Measurements from ENCODE around the gene EMC1.

The EMC1 gene

GRCh38 chr1:19177811-19178210 is 73.5 kb downstream of the EMC1 start:
- H3K9me3 ChIP-seq (ENCODE audit: control insufficient read depth, low read length): no peaks in the 10 kb centered on the region
- no peaks in the 10 kb centered on the region for H3K4me1 ChIP-seq (ENCODE audit: control insufficient read depth, insufficient read depth, low read length, poor library complexity, severe bottlenecking)
- H3K36me3 ChIP-seq (ENCODE audit: control insufficient read depth, insufficient read depth, low read length): peaks cover 76% of the 10 kb centered on the region
- no peak for DNase-seq
- H3K27ac ChIP-seq (ENCODE audit: insufficient read depth, low read length, poor library complexity, severe bottlenecking): no peak overlapping the region
- H3K4me3 ChIP-seq (ENCODE audit: insufficient read depth, low read depth, low read length, poor library complexity, severe bottlenecking): no peak overlapping the region
- H3K27me3 ChIP-seq (replicated peaks; ENCODE audit: control insufficient read depth, insufficient read depth, low read length, poor library complexity, severe bottlenecking): no peaks in the 10 kb centered on the region

DNA sequence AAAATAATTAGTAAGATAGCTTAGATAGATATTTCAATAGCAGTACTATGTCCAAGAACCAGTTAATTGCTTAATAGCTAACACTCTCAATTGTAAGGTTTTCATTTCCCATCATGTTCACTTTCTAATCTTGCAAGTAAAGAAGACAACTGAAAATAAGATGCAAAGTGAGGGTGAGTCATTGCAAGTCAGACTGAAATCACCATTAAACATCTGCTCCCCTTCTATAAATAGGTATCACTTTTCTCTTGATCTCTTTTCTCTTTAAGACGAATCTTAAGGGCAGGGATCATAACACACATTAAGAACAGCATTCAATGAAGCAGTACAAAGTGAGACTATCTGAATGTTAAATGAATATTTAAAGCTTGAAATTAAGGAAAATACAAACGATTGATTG is 81.7 kb downstream of the EMC1 start:
- Histone ChIP-seq H3K27ac (ENCODE audit: insufficient read depth, low read length, poor library complexity, severe bottlenecking) (no peak overlapping the region), H3K27me3 (replicated peaks; ENCODE audit: control insufficient read depth, insufficient read depth, low read length, poor library complexity, severe bottlenecking) (no peaks in the 10 kb centered on the region), H3K4me3 (ENCODE audit: insufficient read depth, low read depth, low read length, poor library complexity, severe bottlenecking) (no peak overlapping the region), H3K36me3 (ENCODE audit: control insufficient read depth, insufficient read depth, low read length) (peaks cover 97% of the 10 kb centered on the region), H3K9me3 (ENCODE audit: control insufficient read depth, low read length) (no peaks in the 10 kb centered on the region), H3K4me1 (ENCODE audit: control insufficient read depth, insufficient read depth, low read length, poor library complexity, severe bottlenecking) (no peaks in the 10 kb centered on the region)
- no peak for DNase-seq

DNA sequence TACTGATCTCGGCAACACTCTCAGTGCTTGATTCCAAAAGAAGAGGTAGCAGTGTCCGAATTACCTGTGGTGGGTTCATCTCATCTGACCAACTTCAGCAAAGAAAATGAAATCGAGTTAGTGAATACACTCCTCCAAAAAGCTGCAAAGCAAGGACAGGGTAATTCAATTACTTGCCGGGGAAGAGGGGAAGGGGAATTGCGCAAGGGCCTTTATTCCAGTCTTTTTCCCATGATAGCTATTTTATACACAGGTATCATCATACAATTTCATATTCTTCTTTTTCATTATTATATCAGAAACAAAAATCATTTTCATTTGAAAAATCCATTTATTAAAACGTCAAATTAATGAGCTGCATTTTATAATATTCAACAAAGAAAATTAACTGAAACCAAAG is 84.2 kb downstream of the EMC1 start:
- Histone ChIP-seq H3K36me3 (ENCODE audit: control insufficient read depth, insufficient read depth, low read length) (peaks cover 99% of the 10 kb centered on the region), H3K9me3 (ENCODE audit: control insufficient read depth, low read length) (no peaks in the 10 kb centered on the region), H3K4me3 (ENCODE audit: insufficient read depth, low read depth, low read length, poor library complexity, severe bottlenecking) (no peak overlapping the region), H3K4me1 (ENCODE audit: control insufficient read depth, insufficient read depth, low read length, poor library complexity, severe bottlenecking) (no peaks in the 10 kb centered on the region), H3K27me3 (replicated peaks; ENCODE audit: control insufficient read depth, insufficient read depth, low read length, poor library complexity, severe bottlenecking) (no peaks in the 10 kb centered on the region), H3K27ac (ENCODE audit: insufficient read depth, low read length, poor library complexity, severe bottlenecking) (no peak overlapping the region)
- no peak for DNase-seq

DNA sequence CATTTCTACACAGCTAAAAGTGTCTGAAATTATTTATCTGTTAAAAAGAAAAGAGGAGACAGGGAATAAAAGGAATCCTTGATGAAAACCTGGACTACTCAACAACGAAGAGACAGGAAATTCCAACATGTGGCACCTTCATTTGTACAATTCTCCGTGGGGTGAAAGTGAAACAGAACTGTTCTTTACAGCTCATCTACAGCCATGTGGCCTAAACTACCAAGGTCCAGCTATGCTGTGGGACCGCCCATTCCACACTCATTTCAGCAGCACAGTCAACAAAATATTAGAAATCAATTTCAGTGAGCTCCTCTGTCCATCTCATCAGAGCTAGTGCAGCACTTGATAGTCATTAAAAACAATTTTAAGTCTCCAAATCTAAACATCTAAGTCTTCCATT is 85.3 kb downstream of the EMC1 start:
- H3K9me3 ChIP-seq (ENCODE audit: control insufficient read depth, low read length): no peaks in the 10 kb centered on the region
- no peak for DNase-seq
- H3K4me3 ChIP-seq (ENCODE audit: insufficient read depth, low read depth, low read length, poor library complexity, severe bottlenecking): no peak overlapping the region
- H3K36me3 ChIP-seq (ENCODE audit: control insufficient read depth, insufficient read depth, low read length): peaks cover 99% of the 10 kb centered on the region
- no peaks in the 10 kb centered on the region for H3K4me1 ChIP-seq (ENCODE audit: control insufficient read depth, insufficient read depth, low read length, poor library complexity, severe bottlenecking)
- no peaks in the 10 kb centered on the region for H3K27me3 ChIP-seq (replicated peaks; ENCODE audit: control insufficient read depth, insufficient read depth, low read length, poor library complexity, severe bottlenecking)
- no peak overlapping the region for H3K27ac ChIP-seq (ENCODE audit: insufficient read depth, low read length, poor library complexity, severe bottlenecking)
